ENCODE measurements around the gene ULK3. TPM values are rescaled to one million over a fixed set of nuclear protein-coding genes. Genes with fewer than 3 reads are reported as not detected.

ULK3 gene
- total and polyA plus RNA-seq, 2 donors (not counting 1 experiment from before 2014, with no cell fraction given), result 51.1 to 108 TPM

DNA sequence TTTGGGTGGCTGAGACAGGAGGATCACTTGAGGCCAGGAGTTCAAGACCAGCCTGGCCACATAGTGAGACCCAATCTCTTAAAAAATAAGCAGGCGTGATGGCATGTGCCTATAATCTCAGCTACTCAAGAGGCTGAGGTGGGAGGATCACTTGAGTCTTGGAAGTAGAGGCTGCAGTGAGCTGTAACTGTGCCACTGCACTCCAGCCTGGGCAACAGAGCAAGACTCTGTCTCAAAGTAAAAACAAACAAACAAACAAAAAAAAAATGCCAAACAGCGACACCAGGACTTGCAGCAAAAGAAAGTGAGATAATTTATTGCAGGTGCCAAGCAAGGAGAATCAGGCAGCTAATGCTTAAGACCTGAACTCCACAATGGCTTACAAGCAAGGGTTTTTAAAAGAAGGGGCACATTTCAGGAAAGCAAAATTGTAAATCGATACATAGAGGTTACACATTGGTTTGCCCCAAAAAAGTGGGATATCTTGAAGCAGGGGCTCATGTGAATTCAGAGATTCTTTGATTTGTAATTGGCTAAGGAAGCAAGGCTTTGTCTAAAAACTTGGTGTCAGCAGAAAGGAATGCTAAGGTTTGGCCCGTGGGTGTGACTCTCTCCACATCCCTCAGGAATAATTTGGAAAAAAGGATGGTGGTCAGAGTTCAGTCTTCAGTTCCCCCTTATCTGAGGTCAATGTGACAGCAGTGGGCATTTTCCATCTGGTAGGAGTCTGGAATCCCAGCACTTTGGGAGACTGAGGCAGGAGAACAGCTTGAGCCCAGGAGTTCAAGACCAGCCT, 41.7 kb upstream of the ULK3 start:
- ATAC-seq (ENCODE audit: low read depth) (no peak), DNase-seq (no peak)
- intact Hi-C loops (cut with micrococcal nuclease), result no loop called here
- Mint-ChIP-seq H3K9me3 (ENCODE audit: insufficient read depth) (no peaks in the 10 kb centered on the region), H3K4me1 (peaks cover 11% of the 10 kb centered on the region), H3K4me3 (peak overlapping the region; percentile 23), H3K27ac (no peak overlapping the region), H3K27me3 (no peaks in the 10 kb centered on the region)
- no peak overlapping the region for H3K4me3 ChIP-seq (ENCODE audit: control extremely low read depth in 1 of 5, extremely low read depth in 1 of 5, insufficient read depth in 1 of 5, low read depth in 2 of 5, low read length in 4 of 5)
- ChIA-PET CTCF (interaction anchor here (1.8 kb wide), 1 partner anchor 17 kb away, joined by 10 read pairs; no protein-coding TSS in a partner anchor), POLR2A (interaction anchor here (1.0 kb wide), 1 partner anchor 15 kb away, joined by 5 read pairs; no protein-coding TSS in a partner anchor)
- H3K36me3 ChIP-seq (replicated peaks in 1 of 2; ENCODE audit: control extremely low read depth in 1 of 2, control insufficient read depth in 1 of 2, extremely low read depth in 1 of 2, insufficient read depth in 2 of 2, low read length in 1 of 2), result no peaks in the 10 kb centered on the region
- H3K27ac ChIP-seq (ENCODE audit: low read length in 2 of 2), result no peak overlapping the region
- H3K4me1 ChIP-seq (ENCODE audit: control insufficient read depth in 2 of 2, insufficient read depth in 2 of 2, low read length in 2 of 2), result peaks cover 8 to 19% of the 10 kb centered on the region in 2 donors
- WGBS (ENCODE audit: insufficient coverage), result 93% methylated on average over 2 of the region's 4 CpGs
- H4K20me1 ChIP-seq (ENCODE audit: control insufficient read depth, insufficient read depth, low read length, poor library complexity, severe bottlenecking), result no peaks in the 10 kb centered on the region
- peaks cover 5% of the 10 kb centered on the region for H3K79me2 ChIP-seq (ENCODE audit: control insufficient read depth, insufficient read depth, low read length)
- H3K9me3 ChIP-seq (ENCODE audit: control extremely low read depth in 1 of 3, control insufficient read depth in 2 of 3, insufficient read depth in 1 of 3, low read length in 2 of 3), result peaks cover 0 to 9% (median 3%) of the 10 kb centered on the region in 3 donors
- H3K4me2 ChIP-seq (replicated peaks; ENCODE audit: low read depth, low read length, poor library complexity, severe bottlenecking), result no peak overlapping the region
- H2AFZ ChIP-seq (ENCODE audit: insufficient read depth, low read depth, low read length, poor library complexity, severe bottlenecking), result no peak overlapping the region
- H3K27me3 ChIP-seq (replicated peaks in 1 of 4; ENCODE audit: control extremely low read depth in 1 of 4, control insufficient read depth in 3 of 4, insufficient read depth in 4 of 4, low read length in 3 of 4), result no peaks in the 10 kb centered on the region
- H3K9ac ChIP-seq (ENCODE audit: low read length), result no peak overlapping the region
- TF ChIP-seq EZH2 (IDR thresholded peaks at IDR 0.05; ENCODE audit: borderline replicate concordance, insufficient read depth, low read depth, low read length, poor library complexity, severe bottlenecking), result no peak
- TF ChIP-seq, protein P1, sequence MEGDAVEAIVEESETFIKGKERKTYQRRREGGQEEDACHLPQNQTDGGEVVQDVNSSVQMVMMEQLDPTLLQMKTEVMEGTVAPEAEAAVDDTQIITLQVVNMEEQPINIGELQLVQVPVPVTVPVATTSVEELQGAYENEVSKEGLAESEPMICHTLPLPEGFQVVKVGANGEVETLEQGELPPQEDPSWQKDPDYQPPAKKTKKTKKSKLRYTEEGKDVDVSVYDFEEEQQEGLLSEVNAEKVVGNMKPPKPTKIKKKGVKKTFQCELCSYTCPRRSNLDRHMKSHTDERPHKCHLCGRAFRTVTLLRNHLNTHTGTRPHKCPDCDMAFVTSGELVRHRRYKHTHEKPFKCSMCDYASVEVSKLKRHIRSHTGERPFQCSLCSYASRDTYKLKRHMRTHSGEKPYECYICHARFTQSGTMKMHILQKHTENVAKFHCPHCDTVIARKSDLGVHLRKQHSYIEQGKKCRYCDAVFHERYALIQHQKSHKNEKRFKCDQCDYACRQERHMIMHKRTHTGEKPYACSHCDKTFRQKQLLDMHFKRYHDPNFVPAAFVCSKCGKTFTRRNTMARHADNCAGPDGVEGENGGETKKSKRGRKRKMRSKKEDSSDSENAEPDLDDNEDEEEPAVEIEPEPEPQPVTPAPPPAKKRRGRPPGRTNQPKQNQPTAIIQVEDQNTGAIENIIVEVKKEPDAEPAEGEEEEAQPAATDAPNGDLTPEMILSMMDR (IDR thresholded peaks at IDR 0.05), result no peak

DNA sequence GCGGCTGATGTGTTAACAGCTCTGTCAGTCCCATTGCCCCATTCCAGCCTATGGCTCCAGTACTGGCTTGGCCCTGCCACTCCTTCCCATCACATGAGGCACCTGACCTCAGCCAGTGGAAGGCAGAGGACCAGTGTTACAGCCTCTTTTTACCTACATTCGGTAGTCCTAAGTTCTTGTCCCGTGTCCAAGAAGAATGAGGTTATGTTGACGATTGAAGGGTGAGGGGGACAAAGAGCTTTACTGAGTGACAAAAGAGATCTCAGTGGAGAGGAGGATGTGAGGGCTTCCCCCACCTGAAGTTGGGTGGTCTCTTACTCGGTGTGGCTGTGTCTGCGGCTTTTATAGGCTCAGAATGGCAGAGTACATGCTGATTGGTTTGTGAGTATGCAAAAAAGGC, 39.6 kb upstream of the ULK3 start:
- Histone ChIP-seq H3K4me1 (ENCODE audit: control insufficient read depth in 2 of 2, insufficient read depth in 2 of 2, low read length in 2 of 2) (peaks cover 3 to 10% of the 10 kb centered on the region in 2 donors), H2AFZ (ENCODE audit: insufficient read depth, low read depth, low read length, poor library complexity, severe bottlenecking) (no peak overlapping the region), H3K27ac (ENCODE audit: low read length in 2 of 2) (no peak overlapping the region), H3K4me2 (replicated peaks; ENCODE audit: low read depth, low read length, poor library complexity, severe bottlenecking) (no peak overlapping the region), H3K79me2 (ENCODE audit: control insufficient read depth, insufficient read depth, low read length) (no peaks in the 10 kb centered on the region), H3K9ac (ENCODE audit: low read length) (no peak overlapping the region), H3K27me3 (replicated peaks in 1 of 4; ENCODE audit: control extremely low read depth in 1 of 4, control insufficient read depth in 3 of 4, insufficient read depth in 4 of 4, low read length in 3 of 4) (no peaks in the 10 kb centered on the region), H3K36me3 (replicated peaks in 1 of 2; ENCODE audit: control extremely low read depth in 1 of 2, control insufficient read depth in 1 of 2, extremely low read depth in 1 of 2, insufficient read depth in 2 of 2, low read length in 1 of 2) (no peaks in the 10 kb centered on the region), H4K20me1 (ENCODE audit: control insufficient read depth, insufficient read depth, low read length, poor library complexity, severe bottlenecking) (no peaks in the 10 kb centered on the region), H3K9me3 (ENCODE audit: control extremely low read depth in 1 of 3, control insufficient read depth in 2 of 3, insufficient read depth in 1 of 3, low read length in 2 of 3) (peaks cover 0 to 9% (median 3%) of the 10 kb centered on the region in 3 donors), H3K4me3 (ENCODE audit: control extremely low read depth in 1 of 5, extremely low read depth in 1 of 5, insufficient read depth in 1 of 5, low read depth in 2 of 5, low read length in 4 of 5) (no peak overlapping the region)
- DNase-seq (no peak), ATAC-seq (ENCODE audit: low read depth) (no peak)
- H3K27me3 Mint-ChIP-seq, result no peaks in the 10 kb centered on the region
- no peak for TF ChIP-seq EZH2 (IDR thresholded peaks at IDR 0.05; ENCODE audit: borderline replicate concordance, insufficient read depth, low read depth, low read length, poor library complexity, severe bottlenecking)
- TF ChIP-seq, protein P1 (IDR thresholded peaks at IDR 0.05), result no peak
- 95% methylated on average over 5 of the region's 6 CpGs for WGBS (ENCODE audit: insufficient coverage)
- ChIA-PET CTCF (interaction anchor here (1.2 to 1.5 kb wide), 4 partner anchors 12 to 247 kb away, joined by 3 to 6 read pairs (median 4); no protein-coding TSS in a partner anchor), POLR2A (no interaction called here)
- H3K4me3 Mint-ChIP-seq, result no peak overlapping the region
- intact Hi-C loops (cut with micrococcal nuclease), result no loop called here
- peaks cover 4% of the 10 kb centered on the region for H3K4me1 Mint-ChIP-seq
- H3K9me3 Mint-ChIP-seq (ENCODE audit: insufficient read depth), result no peaks in the 10 kb centered on the region
- no peak overlapping the region for H3K27ac Mint-ChIP-seq
